Measurements from ENCODE around the gene TSPEAR. TPM values are rescaled to one million over a fixed set of nuclear protein-coding genes. Genes with fewer than 3 reads are reported as not detected.

Gene TSPEAR
- total RNA-seq, 1 donor, result not detected

DNA sequence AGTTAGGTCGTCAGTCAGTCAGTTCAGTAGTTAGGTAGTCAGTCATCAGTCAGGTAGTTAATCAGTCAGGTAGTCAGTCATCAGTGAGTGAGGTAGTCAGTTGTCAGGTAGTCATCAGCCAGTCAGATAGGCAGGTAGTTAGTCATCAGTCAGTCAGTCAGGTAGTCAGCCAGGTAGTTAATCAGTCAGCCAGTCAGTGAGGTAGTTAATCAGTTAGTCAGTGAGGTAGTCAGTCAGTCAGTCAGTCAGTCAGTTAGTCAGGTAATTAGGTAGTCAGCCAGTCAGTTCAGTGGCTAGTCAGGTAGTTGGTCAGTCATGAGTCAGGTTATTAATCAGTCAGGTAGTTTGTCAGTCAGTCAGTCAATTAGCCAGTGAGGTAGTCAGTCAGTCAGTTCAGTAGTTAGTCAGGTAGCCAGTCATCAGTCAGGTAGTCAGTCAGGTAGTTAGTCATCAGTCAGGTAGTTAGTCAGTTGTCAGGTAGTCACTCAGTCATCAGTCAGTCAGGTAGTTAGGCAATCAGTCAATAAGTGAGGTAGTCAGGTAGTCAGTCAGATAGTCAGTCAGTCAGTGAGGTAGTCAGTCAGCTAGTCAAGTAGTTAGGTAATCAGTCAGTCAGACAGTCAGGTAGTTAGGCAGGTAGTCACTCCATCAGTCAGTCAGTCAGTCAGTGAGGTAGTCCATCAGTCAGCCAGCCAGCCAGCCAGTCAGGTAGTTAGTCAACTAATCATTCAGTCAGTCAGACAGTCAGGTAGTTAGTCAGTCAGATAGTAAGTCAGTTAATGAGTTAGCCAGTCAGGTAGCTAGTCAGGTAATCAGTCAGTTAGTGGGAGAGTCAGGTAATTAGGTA lies 187.6 kb downstream of the TSPEAR start:
- TF ChIP-seq, protein P1, sequence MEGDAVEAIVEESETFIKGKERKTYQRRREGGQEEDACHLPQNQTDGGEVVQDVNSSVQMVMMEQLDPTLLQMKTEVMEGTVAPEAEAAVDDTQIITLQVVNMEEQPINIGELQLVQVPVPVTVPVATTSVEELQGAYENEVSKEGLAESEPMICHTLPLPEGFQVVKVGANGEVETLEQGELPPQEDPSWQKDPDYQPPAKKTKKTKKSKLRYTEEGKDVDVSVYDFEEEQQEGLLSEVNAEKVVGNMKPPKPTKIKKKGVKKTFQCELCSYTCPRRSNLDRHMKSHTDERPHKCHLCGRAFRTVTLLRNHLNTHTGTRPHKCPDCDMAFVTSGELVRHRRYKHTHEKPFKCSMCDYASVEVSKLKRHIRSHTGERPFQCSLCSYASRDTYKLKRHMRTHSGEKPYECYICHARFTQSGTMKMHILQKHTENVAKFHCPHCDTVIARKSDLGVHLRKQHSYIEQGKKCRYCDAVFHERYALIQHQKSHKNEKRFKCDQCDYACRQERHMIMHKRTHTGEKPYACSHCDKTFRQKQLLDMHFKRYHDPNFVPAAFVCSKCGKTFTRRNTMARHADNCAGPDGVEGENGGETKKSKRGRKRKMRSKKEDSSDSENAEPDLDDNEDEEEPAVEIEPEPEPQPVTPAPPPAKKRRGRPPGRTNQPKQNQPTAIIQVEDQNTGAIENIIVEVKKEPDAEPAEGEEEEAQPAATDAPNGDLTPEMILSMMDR (IDR thresholded peaks at IDR 0.05; ENCODE audit: insufficient read depth, low read length), result no peak
- H3K4me3 ChIP-seq (ENCODE audit: low read depth, low read length), result no peak overlapping the region
- no peak for DNase-seq (ENCODE audit: low read depth)

DNA sequence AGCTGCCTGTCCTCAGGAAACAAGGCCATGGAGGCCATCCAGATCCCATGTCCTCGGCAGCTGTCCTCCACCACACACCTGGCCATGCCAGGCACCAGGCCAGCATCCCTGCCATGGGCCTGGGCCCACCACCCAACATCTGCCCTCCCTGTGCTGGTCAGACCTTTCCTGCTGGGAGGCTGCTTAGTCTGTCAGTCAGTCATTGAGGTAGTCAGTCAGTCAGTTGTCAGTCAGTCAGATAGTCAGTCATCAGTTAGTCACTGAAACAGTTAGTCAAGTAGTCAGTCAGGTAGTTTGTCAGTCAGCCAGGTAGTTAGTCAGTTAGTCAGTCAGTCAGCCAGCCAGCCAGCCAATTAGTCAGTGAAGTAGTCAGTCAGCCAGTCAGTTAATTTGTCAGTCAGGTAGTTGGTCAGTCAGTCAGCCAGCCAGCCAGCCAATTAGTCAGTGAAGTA lies 188.6 kb downstream of the TSPEAR start:
- no peak overlapping the region for H3K4me3 ChIP-seq (ENCODE audit: low read depth, low read length)
- DNase-seq (ENCODE audit: low read depth), result no peak
- TF ChIP-seq, protein P1 (IDR thresholded peaks at IDR 0.05; ENCODE audit: insufficient read depth, low read length), result no peak

DNA sequence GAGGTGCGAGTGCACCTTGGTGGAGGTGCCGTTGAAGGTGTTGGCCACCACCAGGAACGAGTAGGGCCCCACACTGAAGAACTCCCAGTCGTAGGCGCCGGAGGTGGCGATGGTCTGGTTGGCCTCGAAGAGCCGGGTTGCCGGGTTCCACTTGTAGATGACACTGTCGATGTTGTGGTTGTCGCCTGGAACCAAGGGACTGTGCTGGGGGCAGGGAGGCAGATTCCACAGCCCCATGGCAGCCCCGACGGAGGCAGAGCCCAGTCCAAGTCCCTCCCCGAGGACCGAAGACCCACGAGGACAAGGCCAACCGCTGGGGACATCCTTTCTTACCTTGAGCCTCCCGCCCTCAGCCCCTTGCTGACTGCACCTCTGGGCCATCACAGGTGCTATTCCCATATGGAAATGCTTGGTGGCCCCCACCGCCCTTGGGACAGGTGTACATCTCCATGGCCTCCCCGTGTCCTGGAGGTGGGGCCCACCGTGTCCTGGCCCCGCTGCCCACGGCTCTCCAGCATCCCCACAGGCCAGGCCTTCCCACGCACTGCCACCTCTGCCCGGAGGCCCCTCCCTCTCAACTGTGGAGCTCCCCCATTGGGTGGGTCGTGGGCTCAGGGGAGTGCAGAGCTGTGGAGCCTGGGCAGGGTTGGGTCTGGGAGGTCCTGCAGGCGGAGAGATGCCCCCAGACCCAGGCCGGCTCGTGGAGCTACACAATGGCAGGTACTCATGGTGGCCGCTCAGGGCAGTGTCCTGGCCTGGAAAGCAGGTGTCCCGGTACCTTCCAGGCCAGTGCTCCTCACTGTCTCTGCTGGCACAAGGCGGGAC lies 189.2 kb downstream of the TSPEAR start:
- TF ChIP-seq, protein P1 (IDR thresholded peaks at IDR 0.05; ENCODE audit: insufficient read depth, low read length), result no peak
- no peak overlapping the region for H3K4me3 ChIP-seq (ENCODE audit: low read depth, low read length)
- DNase-seq (ENCODE audit: low read depth), result no peak

DNA sequence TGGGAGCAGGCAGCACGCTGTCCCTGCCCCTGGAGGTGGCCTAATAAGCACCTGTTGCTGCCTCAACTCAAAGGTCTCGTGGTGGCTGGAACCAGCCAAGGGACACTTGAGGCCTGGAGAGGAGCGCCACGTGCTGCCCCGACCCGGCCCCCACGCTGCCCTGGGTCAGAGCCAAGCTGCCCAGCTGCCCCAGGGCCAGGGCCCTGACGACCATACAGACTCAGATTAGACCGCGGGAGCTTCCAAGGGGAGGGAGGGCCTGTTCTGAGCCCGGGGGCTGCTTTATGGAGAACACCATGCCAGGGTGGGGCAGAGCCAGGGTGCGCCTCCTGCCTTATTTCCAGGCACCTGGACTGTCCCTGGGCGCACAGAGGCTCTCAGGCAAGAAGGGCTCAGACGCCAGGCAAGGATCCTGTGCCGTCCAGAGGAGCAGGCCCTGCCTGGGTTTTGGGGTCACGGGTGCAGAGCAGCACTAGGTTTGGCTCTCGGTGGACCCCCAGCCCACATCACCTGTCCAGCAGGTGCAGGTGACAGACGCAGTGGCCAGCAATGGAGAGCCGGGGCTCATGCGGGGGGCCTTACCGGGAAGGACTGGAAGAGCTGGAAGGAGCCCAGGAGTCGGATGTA lies 190.0 kb downstream of the TSPEAR start:
- no peak overlapping the region for H3K4me3 ChIP-seq (ENCODE audit: low read depth, low read length)
- no peak for DNase-seq (ENCODE audit: low read depth)
- TF ChIP-seq, protein P1 (IDR thresholded peaks at IDR 0.05; ENCODE audit: insufficient read depth, low read length), result no peak

DNA sequence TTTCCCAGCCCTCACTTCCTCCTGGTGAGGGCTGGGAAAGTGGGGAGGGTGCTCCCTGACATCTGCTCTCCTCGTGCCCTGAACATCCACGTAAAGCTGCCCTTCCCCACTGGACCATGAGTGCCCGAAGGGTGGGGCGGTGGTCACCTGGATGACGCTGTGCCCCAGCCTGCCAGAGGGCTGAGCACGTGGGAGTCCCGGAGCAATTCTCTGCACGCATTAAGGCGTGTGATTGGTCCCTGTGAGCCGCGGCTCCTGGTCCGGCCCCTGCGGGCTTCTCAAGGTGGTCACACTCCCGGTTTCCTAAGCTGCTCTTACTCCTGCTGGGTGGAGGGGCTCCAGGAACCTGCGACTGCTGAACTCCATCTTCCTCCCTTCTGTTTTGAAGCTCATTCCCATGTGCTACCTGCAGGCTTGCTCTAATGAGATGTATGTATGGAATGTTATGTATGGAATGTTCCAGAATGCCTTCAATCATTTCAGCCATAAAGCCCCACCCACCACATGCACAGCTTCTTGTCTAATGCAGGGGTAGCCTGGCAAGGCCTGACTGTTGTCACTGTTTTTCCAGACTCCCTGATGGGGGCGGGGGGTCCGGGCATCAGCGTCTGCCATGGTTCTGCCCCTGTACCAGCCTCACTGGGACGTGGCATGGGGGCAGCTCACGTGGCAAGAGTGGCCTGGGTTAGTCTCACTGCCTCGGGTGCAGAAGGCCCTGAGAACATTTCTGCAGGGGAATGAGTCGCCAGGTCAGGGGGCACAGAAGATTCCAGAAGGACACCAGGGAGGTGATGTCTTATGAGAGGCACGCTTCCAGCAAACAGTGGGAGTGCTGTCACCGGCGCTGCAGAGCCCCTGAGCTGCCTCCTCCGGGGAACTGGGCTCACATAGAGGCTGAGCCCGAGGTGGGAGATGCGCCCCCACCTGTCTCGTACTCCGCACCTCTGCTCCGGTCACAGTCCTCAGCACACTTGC lies 190.8 kb downstream of the TSPEAR start:
- no peak overlapping the region for H3K4me3 ChIP-seq (ENCODE audit: low read depth, low read length)
- TF ChIP-seq, protein P1 (IDR thresholded peaks at IDR 0.05; ENCODE audit: insufficient read depth, low read length), result no peak
- no peak for DNase-seq (ENCODE audit: low read depth)
